Measurements from ENCODE around the gene SELENON. TPM values are rescaled to one million over a fixed set of nuclear protein-coding genes. Genes with fewer than 3 reads are reported as not detected.

The SELENON gene
- total RNA-seq, 6 experiments from 2014 or later, result 48.1 to 64.5 (median 58.8) TPM

DNA sequence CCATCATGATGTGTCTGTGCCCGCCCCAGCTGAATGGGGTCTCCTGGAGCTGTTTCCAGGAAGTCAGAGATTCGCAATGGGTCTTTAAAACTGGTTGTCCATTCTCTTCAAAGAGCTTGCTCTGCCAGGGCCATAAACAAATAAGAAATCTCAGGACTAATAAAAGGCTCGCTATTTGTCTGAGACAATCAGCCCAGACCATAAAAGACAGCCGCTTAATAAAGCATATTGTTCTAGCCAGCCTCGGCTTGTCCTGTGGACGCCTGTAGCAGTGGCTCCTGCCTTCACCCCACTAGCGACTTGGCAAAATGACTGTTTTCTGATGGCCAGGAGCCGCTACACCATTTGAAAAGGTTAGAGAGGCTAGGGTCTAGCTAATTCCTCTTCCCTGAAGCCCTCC lies 20.6 kb upstream of the SELENON start:
- DNase-seq, result no peak
- Mint-ChIP-seq H3K36me3 (ENCODE audit: low read depth) (no peaks in the 10 kb centered on the region), H3K4me1 (ENCODE audit: low read depth) (peaks cover 17% of the 10 kb centered on the region), H3K4me3 (no peak overlapping the region), H3K27ac (no peak overlapping the region), H3K9me3 (no peaks in the 10 kb centered on the region), H3K27me3 (ENCODE audit: insufficient read depth) (peaks cover 41% of the 10 kb centered on the region)
- TF ChIP-seq, protein P1, sequence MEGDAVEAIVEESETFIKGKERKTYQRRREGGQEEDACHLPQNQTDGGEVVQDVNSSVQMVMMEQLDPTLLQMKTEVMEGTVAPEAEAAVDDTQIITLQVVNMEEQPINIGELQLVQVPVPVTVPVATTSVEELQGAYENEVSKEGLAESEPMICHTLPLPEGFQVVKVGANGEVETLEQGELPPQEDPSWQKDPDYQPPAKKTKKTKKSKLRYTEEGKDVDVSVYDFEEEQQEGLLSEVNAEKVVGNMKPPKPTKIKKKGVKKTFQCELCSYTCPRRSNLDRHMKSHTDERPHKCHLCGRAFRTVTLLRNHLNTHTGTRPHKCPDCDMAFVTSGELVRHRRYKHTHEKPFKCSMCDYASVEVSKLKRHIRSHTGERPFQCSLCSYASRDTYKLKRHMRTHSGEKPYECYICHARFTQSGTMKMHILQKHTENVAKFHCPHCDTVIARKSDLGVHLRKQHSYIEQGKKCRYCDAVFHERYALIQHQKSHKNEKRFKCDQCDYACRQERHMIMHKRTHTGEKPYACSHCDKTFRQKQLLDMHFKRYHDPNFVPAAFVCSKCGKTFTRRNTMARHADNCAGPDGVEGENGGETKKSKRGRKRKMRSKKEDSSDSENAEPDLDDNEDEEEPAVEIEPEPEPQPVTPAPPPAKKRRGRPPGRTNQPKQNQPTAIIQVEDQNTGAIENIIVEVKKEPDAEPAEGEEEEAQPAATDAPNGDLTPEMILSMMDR (IDR thresholded peaks at IDR 0.05), result no peak

DNA sequence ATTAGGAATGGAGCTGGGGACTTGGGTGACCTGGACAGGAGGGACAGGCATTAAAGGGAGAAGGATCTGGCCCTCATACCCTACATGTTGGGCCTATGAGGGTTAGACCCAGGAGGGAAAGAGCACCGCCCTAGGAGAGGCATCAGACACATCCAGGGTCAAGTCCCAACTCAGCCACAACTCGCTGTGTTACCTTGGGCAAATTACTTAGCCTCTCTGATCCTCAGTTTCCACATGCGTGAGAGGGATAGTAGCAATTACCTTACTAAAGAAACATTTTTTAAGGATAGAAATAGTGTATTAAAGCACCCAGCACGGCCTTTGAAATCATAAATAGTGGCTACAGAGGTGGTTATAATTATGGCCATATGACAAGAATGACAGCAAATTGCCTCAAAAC lies 20.1 kb upstream of the SELENON start:
- Mint-ChIP-seq H3K4me3 (no peak overlapping the region), H3K27me3 (ENCODE audit: insufficient read depth) (peaks cover 44% of the 10 kb centered on the region), H3K4me1 (ENCODE audit: low read depth) (peaks cover 17% of the 10 kb centered on the region), H3K9me3 (no peaks in the 10 kb centered on the region), H3K27ac (no peak overlapping the region), H3K36me3 (ENCODE audit: low read depth) (no peaks in the 10 kb centered on the region)
- no peak for DNase-seq
- TF ChIP-seq, protein P1 (IDR thresholded peaks at IDR 0.05), result no peak

DNA sequence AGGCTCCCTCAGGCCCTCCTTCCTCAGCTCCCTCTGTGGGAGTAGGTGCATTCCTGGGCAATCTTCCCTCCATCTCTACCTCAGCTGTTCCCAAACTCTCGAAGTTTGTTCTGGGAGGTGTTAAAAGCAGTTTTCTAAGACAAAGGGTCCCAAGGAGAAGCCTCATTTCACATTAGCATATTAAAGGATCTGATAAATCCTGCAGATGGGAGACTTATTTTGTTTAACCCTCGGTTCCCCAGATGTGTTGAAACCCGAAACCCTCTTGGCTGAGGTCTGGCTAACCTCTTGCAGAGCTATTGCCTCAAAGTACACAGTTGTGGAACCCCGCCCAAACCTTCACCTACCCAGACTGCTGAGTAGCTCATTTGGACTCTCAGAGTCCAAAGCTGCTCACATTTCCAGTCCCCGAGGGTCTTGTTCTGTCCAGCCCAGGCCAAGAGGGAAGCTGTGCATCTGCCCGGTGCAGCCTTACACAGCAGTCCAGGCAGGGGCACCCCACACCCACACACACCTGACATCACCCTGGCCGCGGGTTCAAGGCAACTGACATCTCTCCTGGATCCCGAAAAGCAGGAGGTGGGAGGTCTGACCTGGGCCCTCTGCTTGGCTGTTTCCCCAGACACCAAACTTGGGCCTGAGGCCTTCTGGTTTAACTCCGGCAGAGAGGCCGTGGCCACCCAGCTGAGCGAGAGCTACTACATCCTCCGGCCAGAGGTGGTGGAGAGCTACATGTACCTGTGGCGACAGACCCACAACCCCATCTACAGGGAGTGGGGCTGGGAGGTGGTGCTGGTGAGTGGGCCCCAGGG lies 19.5 kb upstream of the SELENON start:
- no peak overlapping the region for H3K4me3 Mint-ChIP-seq
- H3K4me1 Mint-ChIP-seq (ENCODE audit: low read depth), result peaks cover 10% of the 10 kb centered on the region
- no peaks in the 10 kb centered on the region for H3K9me3 Mint-ChIP-seq
- TF ChIP-seq, protein P1 (IDR thresholded peaks at IDR 0.05), result no peak
- no peaks in the 10 kb centered on the region for H3K36me3 Mint-ChIP-seq (ENCODE audit: low read depth)
- H3K27ac Mint-ChIP-seq, result no peak overlapping the region
- no peak for DNase-seq
- H3K27me3 Mint-ChIP-seq (ENCODE audit: insufficient read depth), result peaks cover 43% of the 10 kb centered on the region

DNA sequence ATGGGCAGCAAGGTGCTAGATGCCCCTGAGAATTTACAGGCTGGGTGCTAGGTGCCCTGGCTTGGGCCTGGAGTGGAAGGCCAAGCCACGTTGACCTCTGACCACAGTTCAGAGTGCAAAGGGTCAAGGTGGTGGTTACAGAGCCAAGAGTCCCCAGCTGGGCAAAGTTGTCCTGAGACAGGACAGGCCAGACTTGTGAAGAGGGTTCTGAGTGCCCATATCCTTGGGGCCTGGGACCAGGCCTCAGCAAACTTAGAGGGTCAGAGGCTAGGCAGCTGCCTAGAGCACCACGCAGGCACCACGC lies 18.9 kb upstream of the SELENON start:
- no peak overlapping the region for H3K27ac Mint-ChIP-seq
- H3K4me3 Mint-ChIP-seq, result no peak overlapping the region
- peaks cover 8% of the 10 kb centered on the region for H3K4me1 Mint-ChIP-seq (ENCODE audit: low read depth)
- no peaks in the 10 kb centered on the region for H3K9me3 Mint-ChIP-seq
- H3K36me3 Mint-ChIP-seq (ENCODE audit: low read depth), result no peaks in the 10 kb centered on the region
- TF ChIP-seq, protein P1 (IDR thresholded peaks at IDR 0.05), result no peak
- no peak for DNase-seq
- peaks cover 40% of the 10 kb centered on the region for H3K27me3 Mint-ChIP-seq (ENCODE audit: insufficient read depth)

DNA sequence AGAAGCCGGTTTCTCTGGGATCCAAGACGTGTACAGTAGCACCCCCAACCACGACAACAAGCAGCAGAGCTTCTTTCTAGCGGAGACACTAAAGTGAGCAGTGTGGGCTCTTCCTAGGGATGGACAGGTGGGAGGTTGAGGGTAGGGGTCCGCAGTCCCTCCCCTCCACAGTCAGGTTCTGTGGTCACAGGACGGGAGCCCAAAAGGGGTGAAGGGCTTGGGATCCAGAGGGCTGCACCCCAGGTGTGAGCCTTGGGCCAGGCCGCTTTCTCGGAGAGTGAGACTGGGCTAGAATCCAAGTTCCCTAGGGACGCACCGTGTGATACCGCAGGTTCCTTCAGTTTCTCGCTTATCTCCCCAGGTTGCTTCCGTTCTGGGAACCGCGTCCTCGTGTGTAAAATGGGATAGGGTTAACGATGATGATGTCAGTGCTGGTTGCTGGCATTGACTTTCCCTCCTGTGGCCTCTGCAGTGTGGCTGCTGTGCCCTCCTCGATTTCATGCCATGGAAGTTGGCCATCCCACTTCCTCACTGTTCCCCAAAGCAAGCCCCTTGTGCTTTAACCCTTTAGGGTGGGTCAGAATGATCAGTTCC lies 17.3 kb upstream of the SELENON start:
- Mint-ChIP-seq H3K4me1 (ENCODE audit: low read depth) (peaks cover 23% of the 10 kb centered on the region), H3K4me3 (no peak overlapping the region), H3K27ac (no peak overlapping the region), H3K9me3 (no peaks in the 10 kb centered on the region), H3K36me3 (ENCODE audit: low read depth) (no peaks in the 10 kb centered on the region), H3K27me3 (ENCODE audit: insufficient read depth) (peaks cover 37% of the 10 kb centered on the region)
- no peak for DNase-seq
- TF ChIP-seq, protein P1 (IDR thresholded peaks at IDR 0.05), result no peak

Data from HFFc6 (cell line).